Epithelial cell of proximal tubule (primary cell): ENCODE results near the gene ZC3H12D. TPM values are rescaled to one million over a fixed set of nuclear protein-coding genes. Genes with fewer than 3 reads are reported as not detected.

Experiments used
- DNase-seq: peaks from one replicate; pipeline ENCODE4 v3.0.0-alpha.2; 2011; ENCODE audit warnings: low read depth
- H3K4me3 ChIP-seq: 2 replicates; pipeline ENCODE4 v1.5.1; 2011; ENCODE audit warnings: low read depth, mild to moderate bottlenecking, low read length
- total RNA-seq: library from RNA; depleted of rRNA; stranded (reverse); fragments of >200 nt; gene quantifications from 2 replicates; pipeline ENCODE4 v1.2.3, GENCODE V29; 2015
- TF ChIP-seq, protein P1 (sequence below): conservative IDR thresholded peaks from 2 replicates; pipeline ENCODE4 v1.5.1; 2012; ENCODE audit warnings: low read depth, mild to moderate bottlenecking, low read length

Gene ZC3H12D
- total RNA-seq, 1 donor from 2014 or later = 0.17 TPM

GRCh38 chr6:149458196-149458595 is 26.6 kb downstream of the ZC3H12D start:
- no peak for DNase-seq
- H3K4me3 ChIP-seq = no peak overlapping the region
- TF ChIP-seq, protein P1, sequence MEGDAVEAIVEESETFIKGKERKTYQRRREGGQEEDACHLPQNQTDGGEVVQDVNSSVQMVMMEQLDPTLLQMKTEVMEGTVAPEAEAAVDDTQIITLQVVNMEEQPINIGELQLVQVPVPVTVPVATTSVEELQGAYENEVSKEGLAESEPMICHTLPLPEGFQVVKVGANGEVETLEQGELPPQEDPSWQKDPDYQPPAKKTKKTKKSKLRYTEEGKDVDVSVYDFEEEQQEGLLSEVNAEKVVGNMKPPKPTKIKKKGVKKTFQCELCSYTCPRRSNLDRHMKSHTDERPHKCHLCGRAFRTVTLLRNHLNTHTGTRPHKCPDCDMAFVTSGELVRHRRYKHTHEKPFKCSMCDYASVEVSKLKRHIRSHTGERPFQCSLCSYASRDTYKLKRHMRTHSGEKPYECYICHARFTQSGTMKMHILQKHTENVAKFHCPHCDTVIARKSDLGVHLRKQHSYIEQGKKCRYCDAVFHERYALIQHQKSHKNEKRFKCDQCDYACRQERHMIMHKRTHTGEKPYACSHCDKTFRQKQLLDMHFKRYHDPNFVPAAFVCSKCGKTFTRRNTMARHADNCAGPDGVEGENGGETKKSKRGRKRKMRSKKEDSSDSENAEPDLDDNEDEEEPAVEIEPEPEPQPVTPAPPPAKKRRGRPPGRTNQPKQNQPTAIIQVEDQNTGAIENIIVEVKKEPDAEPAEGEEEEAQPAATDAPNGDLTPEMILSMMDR = no peak

GRCh38 chr6:149457316-149457884 is 27.4 kb downstream of the ZC3H12D start:
- DNase-seq = no peak
- no peak overlapping the region for H3K4me3 ChIP-seq
- TF ChIP-seq, protein P1 = no peak

DNA sequence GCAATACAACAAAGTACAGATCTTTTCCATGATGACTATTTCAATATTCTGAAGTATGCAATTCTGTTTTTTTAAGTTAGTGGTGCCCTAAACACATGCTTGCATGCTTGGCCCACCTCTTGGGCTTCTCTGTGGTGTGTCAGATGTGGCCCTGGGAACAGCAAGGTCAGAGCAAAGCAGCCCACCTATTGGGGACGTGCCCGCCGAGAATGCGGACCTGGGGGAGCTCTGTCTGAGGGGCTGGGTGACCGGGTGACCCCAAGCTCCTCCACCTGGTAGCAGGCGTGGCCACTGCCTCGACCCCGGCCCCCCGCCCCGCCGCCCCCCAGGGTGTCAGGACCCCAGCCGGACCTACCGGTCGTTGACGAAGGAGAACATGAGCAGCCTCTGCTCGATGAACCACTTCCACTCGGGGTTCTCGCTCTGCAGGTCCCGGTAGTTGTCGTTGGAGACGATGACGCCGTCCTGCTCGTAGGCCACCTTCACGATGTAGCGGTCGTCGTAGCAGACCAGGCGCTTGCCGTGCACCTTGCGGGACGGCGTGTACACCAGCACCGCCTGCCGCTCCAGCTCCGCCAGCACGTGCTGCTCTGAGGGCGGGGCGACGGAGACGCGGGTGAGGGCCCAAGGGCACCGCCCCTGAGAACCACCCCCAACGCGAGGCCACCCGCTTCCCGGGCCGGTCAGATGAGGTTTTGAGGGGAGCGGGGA is 28.3 kb downstream of the ZC3H12D start:
- DNase-seq = no peak
- no peak overlapping the region for H3K4me3 ChIP-seq
- TF ChIP-seq, protein P1 = no peak

DNA sequence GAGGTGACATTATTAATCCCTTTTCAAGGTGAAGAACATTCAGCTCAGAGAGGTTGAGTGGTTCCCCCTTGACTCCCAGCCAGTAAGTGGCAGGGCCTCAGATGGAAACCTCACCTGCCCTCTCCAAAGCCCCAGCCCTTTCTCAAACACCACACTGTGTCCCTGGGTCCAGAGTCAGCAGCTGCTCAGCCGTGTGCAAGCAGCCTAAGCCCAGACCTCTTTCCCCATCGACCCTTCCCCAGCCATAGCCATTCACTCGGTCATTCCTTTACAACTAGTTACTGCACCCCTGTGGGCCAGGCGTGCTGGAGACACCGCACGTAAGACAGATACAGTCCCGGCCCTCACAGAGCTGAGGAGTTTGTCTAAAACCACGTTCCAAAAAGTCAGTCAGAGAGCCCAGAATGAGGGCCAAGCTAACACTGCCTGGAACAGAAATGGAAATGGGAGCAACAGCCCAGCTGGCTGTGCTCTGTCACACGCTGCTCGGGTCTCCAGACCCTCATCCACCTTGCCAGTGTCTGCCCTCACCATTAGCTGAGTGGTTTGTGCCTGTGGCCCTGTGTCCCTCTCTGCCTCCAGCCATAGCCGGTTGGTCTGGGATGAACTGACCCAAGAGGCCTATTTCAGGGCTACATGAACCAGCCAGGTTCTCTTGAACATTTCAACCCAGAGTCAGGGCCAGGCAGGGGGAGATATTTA is 29.6 kb downstream of the ZC3H12D start:
- TF ChIP-seq, protein P1 = no peak
- DNase-seq = no peak
- no peak overlapping the region for H3K4me3 ChIP-seq

DNA sequence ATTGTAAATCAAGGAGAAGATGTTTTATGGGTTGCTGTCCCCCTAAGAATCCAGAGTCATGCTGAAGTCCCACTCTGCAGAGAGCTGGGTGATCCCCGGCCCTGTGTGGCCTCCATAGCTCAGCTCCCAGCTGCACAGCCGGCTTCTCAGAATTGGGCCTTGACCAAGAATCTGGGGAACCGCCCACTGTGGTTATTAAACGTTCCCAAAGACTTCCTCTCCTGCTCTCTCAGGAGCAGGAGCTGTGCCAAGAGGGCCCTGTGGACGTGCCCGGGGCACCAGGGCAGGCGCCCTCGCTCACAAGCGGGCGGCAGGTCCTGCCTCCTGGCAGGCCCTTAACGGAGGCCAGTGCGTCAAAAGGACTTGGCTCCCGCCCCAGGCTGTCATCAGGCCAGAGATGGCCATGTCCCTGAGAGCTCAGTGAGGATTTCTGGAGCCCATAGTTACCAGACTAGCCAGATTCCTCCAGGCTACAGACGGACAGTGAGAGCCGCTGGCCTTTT is 30.4 kb downstream of the ZC3H12D start:
- DNase-seq = no peak
- H3K4me3 ChIP-seq = no peak overlapping the region
- TF ChIP-seq, protein P1 = no peak

- TF ChIP-seq, protein P1 = no peak
- no peak for DNase-seq
- H3K4me3 ChIP-seq = no peak overlapping the region
Observed at GRCh38 chr6:149453597-149454345, 31.0 kb downstream of the ZC3H12D start.
